GM13977 (cell line): ENCODE results near the gene ZNF117.

Source experiments
- DNase-seq: peaks from one replicate; pipeline ENCODE4 v3.0.0; 2012; ENCODE audit warnings: low spot score
- CTCF ChIP-seq: IDR thresholded peaks from 2 replicates; pipeline ENCODE4 v1.5.1; 2012; ENCODE audit warnings: mild to moderate bottlenecking, control low read depth; ENCODE audit not compliant: insufficient read depth; ENCODE audit errors: extremely low read depth, missing control alignments
- in situ Hi-C: fragments of 300-500 bp; cut with MboI; formaldehyde crosslinking; loops from one replicate; pipeline ENCODE4 v1.12.0; 2022; ENCODE audit warnings: low sequenced_read_pairs, low pct_unique_long_range_greater_than_20kb, mixed read lengths, inconsistent platforms; ENCODE audit not compliant: unreplicated experiment

ZNF117 gene

GRCh38 chr7:64997927-64998391, 7.1 kb upstream of the ZNF117 start:
- TF ChIP-seq CTCF = no peak
- in situ Hi-C loops = no loop called here
- no peak for DNase-seq

- no peak for TF ChIP-seq CTCF
- no peak for DNase-seq
- in situ Hi-C loops = no loop called here
These were observed 6.5 kb upstream of the ZNF117 start for GRCh38 chr7:64997164-64997908.

GRCh38 chr7:64996305-64996704, 5.5 kb upstream of the ZNF117 start:
- in situ Hi-C loops = no loop called here
- no peak for TF ChIP-seq CTCF
- no peak for DNase-seq

GRCh38 chr7:64993901-64994300, 3.1 kb upstream of the ZNF117 start:
- in situ Hi-C loops = no loop called here
- no peak for DNase-seq
- no peak for TF ChIP-seq CTCF

GRCh38 chr7:64992971-64993370, 2.1 kb upstream of the ZNF117 start:
- TF ChIP-seq CTCF = no peak
- in situ Hi-C loops = no loop called here
- DNase-seq = no peak

GRCh38 chr7:64990216-64990615, 620 bp downstream of the ZNF117 start:
- TF ChIP-seq CTCF = no peak
- DNase-seq = no peak
- in situ Hi-C loops = no loop called here
